Measurements from ENCODE around the gene RAB11A.
"Not testable (repeated sequence)": the region's sequence is repeated elsewhere in the genome, so short reads cannot be mapped to it uniquely, and the experiment has no call there.

Gene RAB11A

DNA sequence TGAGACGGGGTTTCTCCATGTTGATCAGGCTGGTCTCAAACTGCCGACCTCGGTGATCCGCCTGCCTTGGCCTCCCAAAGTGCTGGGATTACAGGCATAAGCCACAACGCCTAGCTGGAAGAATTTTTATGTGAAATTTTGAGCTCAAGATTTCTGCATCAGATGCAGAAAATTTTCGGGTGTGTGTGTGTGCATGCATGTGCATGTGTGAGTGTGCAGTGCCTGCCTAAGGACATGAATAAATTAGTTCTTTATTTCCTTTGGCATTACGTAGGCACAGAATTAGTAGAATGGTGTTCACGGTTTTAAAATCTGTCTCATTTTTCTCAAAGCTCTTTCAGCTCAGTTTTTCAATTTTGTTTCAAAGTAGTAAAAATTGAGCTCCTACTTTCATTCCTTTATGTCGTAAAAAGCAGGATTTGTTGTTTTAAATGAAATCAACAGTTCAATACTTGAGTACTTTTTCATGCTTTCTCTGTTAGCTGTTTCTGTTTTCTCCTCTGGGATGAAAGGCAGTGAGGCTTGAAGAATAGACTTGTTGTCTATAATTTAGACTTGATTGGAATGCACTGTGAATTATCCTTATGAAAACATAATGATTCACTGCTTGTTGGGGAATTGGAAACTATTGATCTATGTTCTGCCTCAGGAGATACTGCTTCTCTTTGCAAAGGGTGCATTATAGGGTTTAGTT lies 23.3 kb upstream of the RAB11A start:
- DNase-seq = no peak

DNA sequence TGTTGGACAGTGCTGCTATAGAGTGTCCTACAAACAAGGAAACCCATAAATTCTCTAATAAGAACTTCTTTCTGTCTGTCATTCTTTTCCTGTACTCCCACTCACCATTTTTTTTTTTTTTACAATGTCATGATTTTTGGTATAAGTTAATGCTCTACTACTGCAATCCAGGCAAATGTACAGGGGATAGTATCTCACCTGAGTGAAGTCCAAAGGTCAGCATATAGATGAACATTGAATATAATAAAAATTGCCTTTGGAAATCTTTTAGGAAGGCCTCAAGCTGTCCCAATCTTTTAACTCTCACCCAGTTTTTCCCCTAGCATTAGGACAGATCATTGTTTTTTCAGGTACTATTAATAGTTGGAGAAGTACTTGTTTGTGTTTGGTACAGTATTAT lies 21.3 kb upstream of the RAB11A start:
- DNase-seq = no peak

DNA sequence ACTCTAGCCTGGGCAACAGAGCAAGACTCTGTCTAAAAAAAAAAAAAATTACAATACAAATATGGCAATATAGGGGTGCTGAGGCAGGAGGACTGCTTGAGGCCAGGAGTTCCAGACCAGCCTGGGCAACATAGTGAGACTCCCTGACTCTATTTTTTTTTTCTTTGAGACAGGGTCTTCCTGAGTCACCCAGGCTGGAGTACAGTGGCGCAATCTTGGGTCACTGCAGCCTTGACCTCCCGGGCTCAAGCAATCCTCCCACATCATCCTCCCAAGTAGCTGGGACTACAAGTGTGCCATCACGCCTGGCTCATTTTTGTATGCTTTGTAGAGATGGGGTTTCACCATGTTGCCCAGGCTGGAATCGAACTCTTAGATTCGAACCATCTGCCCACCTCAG lies 17.3 kb upstream of the RAB11A start:
- DNase-seq = no peak

DNA sequence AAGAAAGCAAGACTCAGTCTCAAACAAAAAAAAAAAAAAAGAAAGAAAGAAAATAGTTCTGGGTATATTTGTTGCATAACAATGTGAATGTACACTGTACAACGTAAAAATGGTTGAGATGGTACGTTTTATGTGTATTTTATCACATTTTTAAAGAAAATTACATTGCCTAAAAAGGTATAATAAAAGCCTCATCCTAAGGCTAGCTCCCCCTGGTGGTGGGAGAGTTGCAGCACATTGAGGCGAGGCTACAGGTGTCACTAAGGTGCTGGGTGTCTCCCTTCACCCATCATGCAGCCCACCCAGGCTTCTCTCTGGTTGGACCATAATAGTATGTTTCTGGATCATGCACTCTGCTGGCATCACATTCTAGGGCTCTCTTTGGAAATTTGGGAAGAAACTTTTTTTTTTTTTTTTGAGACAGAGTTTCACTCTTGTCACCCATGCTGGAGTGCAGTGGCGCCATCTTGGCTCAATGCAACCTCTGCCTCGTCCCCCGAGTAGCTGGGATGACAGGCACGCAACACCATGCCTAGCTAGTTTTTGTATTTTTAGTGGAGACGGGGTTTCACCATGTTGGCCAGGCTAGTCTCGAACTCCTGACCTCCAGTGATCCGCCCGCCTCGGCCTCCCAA lies 12.4 kb upstream of the RAB11A start:
- DNase-seq = peak; percentile 90

DNA sequence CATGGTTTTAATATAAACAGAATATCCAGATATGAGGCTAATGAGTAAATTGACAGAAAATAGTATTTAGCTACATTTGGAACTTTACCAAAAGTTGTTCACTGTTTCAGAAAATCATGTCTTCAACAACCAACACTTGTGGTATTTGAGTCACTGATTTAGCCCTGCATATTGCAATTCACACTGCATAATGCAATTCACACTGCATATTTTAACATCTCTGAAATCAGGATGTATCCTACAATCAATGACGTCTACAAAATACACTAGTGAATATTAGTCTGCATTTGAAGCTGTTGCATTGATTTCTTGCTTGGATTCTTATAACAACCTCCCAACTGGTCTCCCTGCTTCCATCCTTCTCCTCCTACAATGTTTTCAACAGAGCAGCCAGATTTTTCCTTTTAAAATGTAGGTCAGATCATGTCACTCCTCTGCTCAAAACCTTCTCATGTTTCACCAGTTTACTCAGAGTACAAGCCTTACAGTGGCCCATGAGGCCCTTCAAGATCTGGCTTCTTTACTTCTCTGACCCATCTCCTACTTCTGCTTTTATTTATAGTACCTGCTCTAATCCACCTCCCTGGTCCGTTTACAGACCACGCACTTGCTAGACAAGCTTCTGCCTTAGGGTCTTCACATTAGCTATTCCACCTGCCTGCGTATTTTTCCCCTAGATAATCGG lies 11.4 kb upstream of the RAB11A start:
- no peak for DNase-seq

DNA sequence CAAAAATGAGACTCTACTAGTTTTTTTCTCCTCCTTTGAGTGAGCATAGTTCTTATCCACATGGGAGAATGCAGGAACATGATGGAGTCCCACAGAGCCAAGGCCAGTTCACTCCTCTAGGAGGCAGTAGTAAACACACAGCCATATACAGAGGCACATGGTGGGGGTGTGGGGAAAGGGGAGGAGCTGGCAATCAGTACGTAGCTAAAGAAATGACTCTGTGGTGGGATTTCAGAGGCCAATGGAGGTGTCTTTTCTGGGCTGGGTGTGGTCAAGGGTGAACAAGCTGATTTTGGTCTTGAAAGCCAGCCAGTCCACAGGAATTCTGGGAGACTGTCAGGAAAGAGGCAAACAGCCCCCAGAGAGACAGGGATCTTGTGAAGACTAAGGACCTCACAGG lies 6.6 kb upstream of the RAB11A start:
- peak; percentile 57 for DNase-seq

DNA sequence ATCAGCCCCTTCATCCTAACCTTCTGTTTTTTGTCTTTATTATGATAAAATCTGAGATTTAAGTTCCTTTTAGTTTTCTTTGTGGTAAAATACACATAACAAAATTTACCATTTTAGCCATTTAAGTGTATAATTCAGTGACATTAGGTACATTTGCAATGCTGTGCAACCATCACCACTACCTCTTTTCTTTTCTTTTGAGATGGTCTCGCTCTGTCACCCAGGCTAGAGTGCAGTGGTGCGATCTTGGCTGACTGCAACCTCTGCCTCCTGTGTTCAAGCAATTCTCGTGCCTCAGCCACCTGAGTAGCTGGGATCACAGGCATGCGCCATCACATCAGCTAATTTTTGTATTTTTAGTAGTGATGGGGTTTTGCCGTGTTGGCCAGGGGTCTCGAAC lies 6.2 kb upstream of the RAB11A start:
- no peak for DNase-seq

DNA sequence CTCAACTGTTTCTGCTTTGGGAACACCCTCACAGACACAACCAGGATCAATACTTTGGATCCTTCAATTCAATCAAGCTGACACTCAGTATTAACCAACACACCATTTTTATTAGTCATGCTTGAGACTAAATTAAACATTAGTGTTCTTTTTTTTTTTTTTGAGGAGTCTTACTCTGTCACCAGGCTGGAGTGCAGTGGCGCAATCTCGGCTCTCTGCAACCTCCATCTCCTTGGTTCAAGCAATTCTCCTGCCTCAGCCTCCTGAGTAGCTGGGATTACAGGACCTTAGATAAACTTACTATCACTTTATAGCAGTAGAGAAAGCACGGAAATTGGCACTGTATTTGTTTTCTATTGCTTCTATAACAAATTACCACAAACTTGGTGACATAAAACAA lies 2.0 kb upstream of the RAB11A start:
- no peak for DNase-seq

DNA sequence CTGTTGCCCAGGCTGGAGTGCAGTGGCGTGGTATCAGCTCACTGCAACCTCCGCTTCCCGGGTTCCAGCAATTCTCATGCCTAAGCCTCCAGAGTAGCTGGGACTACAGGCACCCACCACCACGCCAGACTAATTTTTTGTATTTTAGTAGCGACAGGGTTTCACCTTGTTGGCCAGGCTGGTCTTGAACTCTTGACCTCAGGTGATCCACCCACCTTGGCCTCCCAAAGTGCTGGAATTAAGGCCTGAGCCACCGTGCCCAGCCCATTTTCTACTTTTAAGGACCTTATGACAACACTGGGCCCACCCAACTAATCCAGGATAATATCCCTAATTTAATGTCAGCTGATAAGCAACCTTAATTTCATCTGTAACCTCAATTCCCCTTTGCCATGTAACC lies 1.4 kb upstream of the RAB11A start:
- DNase-seq = not testable (repeated sequence)

DNA sequence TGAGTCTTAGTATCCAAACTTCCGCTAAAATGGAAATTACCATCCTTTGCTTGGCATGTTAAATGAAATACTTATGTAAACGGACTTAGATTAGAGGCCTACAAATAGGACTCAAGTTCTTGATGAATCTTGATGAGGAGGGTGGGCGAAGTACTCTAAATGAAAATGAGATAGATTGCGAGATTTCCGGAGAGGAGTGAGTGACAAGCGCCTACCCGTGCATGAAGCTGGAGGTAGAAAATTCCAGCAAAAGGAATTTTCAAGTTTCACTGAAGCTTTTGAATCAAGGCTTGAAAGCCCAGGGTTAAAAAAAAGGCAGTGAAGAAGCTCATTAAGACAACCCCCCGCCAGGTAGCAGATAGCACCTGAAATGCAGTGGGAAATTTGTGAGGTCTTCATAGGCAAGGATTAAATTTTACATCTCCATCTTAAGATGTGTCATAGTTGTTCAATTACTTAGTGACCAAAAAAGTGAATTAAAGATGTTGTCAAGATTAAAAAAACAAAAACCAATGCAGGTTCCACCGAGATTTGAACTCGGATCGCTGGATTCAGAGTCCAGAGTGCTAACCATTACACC lies 655 bp upstream of the RAB11A start:
- no peak for DNase-seq

DNA sequence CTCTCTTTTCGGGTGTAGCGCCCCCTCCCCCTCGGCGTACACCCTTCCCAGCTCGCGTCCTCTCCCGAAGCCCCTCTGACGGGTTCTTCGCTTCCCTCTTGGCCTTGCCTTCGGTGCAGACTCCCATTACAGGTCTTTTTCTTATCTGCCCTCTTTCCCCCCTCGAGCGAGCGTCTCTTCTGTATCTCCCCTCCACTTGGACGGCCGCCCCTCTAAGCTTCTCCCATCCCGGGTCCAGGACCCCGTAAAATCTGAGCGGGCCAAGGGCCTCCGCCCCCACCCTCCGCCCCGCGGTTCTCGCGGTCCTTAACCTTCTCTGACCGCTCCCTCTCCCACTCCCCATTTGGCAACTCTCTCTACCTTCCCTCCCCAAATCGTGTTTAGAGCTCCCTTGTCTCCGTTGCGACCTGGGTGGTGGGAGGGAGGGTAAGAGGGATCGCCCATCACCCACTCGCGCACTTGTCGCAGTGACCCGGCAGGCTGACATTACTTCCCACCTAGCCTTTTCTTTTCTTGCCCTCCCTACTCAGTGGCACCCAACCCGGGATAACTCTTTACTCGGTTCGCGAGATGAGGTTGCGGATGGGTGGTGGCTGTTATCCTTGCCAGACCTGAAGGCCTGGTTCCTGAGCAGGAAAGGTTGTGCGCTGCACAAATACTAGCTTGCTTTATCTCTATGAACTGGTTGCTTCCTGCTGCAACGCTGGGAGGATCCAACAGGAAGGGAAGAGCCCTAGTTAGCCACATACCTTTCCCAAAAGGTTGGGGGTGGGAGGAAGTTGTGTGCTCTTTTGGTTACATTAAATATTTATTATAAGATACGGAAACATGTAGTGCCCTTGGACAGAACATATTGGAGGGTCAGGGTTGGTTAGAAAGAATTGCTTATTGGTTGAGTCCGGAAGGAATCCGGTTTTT lies 922 bp downstream of the RAB11A start:
- DNase-seq = peak; percentile 37

DNA sequence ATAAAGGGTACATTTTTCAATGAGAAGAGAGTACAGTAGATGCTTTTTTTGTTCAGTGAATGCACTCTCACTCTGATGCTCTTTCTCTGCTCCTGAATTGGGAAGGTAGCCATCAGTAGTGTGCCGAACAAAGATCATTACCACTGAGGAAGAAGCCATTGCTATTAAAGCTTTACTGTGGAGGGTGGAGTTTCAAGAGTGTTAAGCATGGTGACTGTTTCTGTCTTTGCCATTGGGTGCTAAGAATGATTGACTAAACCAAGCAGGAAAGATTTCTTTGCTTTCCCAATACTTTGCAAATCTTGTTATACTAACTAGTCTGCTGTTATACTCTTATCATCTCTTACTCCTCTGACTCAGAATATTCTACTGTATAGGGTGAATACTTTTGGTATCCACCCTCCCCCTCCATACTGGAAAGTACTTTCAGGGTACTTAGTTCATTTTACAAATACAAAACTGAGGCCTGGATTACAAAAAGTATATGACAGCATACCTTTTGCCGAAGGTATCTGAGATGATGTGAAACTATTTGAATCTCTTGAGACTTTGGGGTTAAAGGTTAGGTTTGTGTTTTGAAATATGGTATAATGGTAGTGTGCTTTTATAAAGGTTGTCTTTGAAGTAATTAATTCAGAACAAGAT lies 1.7 kb downstream of the RAB11A start:
- no peak for DNase-seq

DNA sequence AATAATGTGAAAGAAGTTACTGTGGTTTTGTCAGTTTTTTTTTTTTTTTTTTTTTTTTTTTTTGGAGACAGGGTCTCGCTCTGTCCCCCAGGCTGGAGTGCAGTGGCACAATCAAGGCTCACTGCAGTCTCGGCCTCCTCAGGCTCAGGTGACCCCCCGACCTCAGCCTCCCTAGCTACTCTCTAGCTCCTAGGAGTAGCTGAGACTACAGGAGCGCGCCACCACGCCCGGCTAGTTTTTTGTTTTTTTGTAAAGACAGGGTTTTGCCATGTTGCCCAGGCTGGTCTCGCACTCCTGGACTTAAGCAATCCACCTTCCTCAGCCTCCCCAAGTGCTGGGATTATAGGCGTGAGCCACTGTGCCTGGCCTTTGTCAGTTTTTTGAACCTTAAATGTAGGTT lies 2.6 kb downstream of the RAB11A start:
- not testable (repeated sequence) for DNase-seq

DNA sequence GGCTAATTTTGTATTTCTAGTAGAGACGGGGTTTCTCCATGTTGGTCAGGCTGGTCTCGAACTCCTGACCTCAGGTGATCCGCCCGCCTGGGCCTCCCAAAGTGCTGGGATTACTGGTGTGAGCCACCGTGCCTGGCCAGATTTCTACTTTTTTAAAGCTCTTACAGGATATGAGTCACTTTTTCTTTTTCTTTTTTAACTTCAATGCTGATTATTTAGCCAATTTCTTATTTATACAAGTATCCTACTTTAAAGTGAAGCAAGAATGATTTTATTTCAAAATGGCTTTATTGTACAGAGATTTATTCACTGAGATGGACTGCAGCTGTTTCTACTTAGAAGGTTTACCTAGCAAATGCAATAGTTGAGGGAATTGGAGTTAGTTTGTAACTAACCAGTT lies 3.3 kb downstream of the RAB11A start:
- DNase-seq = not testable (repeated sequence)

DNA sequence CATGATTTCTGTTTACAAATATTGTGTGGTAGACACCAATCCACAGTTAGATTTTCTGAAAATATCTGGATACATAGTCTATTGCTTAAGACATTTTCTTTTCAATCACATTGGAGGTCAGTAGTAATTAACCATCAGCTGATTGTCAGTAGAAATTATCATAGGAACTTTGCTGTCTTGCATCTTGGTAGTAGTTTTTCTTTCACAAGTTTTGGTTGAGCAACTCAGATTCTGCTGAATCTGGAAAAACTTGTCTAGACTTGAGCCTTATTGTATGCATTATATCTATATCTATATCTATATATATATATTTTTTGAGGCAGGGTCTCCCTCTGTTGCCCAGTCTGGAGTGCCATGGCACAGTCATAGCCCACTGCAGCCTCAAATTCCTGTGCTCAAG lies 4.0 kb downstream of the RAB11A start:
- no peak for DNase-seq

DNA sequence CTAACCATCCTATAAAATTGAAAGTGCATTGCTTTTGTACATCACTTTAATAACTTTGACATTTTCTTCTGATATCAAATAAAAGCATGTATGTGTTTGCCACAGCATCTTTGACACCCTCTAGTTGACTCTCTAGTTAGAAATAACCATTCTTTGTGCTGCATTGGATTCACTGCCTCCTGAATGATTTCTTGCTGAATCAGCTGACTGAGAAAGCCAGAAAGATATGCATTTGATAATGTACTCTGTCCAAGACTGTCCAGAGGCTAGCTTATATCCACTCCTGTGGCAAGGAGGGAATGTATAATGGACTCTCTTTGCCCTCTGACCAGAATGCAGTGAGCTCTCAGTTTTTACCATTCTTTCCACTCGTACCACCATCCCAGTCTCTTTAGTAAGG lies 6.2 kb downstream of the RAB11A start:
- DNase-seq = no peak

DNA sequence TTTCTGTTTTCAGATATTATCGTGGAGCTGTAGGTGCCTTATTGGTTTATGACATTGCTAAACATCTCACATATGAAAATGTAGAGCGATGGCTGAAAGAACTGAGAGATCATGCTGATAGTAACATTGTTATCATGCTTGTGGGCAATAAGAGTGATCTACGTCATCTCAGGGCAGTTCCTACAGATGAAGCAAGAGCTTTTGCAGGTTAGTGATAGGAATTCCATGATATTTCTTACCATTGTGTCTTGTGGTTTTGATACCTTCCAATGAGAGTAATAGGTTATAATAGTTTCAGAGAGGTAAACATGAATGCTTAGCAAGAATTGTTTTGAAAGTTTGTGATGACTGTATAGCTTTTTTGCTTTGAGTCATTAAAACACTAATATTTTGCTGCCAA lies 8.5 kb downstream of the RAB11A start:
- no peak for DNase-seq

DNA sequence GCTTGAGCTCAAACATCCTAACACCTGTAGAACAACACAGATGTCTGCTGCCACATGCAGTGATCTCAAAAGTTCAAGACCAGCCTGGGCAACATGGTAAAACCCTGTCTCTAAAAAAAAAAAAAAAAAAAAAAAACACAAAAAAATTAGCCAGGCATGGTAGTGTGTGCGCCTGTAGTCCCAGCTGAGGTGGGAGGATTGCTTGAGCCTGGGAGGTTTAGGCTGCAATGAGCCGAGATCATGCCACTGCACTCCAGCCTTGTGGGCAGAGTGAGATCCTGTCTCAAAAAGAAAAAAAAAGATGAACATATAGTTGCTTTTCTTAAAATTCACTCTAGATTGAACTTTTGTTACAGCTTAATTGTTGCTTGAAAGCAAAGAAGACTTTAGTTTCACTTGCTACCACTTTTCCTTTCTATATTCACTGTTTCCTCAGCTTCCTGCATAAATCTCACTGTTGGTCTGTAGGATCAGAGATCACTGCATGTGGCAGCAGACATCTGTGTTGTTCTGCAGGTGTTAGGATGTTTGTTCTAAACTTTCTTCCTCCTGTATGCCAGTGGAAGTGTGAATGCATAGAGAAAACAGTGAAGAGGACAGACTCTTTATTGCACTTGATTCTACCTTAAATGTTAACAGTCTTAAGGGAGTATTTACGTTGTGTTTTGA lies 12.6 kb downstream of the RAB11A start:
- peak; percentile 7 for DNase-seq

DNA sequence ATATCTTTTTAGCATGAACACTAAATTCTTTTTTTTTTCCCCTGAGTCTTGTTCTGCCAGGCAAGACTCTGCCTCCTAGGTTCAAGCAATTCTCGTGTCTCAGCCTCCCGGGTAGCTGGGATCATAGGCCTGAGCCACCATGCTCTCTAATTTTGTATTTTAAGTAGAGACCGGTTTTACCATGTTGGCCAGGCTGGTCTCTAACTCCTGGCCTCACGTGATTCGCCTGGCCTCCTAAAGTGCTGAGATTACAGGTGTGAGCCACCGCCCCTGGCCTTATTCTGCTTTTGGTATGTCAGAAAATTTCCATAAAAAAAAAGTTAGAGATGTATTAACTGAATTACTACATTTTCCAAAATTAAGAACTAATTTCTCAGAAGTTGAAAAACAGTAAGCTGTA lies 14.3 kb downstream of the RAB11A start:
- no peak for DNase-seq

DNA sequence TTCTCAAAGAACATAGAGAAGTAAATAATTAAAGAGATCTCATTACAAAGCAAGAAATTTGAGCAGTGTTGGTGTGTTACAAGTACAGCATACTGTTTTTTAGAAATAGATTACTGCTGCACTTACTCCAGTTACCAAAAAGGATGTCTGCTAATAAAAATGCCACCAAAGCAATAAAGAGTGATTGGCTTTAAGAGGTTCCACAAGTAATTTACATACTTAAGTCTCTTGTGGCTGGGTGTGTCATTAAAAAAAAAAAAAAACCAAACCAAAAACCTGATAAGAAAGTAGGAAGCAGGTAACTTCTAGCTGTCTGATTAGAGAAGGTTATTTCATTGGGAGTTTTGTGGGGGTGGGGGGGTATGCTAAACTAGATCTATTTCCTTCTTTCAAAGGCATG lies 15.2 kb downstream of the RAB11A start:
- DNase-seq = peak; percentile 12

DNA sequence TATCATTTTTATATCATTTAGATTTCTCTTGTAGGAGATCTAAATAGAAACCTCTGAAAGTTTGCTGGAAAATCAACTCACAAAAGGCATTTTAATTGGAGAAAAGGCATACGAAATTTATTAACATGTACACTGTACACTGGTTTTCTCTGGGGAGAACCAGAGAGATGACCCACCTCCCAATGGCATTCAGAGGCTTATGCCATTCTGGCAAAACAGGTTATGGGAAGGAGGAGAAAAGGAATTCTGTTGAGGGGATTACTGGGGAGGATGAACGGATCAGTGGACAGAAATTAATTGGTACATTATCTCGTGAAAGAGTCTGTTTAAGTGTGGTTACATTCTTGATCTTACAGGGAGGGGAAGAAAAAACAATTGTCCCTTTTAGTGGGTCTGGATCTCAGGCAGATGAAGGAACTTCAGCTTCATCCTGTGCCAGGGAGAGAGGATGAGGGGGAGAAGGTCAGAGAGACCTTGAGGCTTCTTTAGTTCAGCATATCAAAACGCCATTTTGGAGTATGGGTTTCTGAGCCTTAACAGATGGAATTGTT lies 16.5 kb downstream of the RAB11A start:
- no peak for DNase-seq

Data from CD4-positive, alpha-beta T cell treated with Interleukin-17A for 4 hours (primary cell).